ENCODE data around the gene SYNJ2.

Gene SYNJ2

GRCh38 chr6:158086504-158087223, 105.0 kb downstream of the SYNJ2 start:
- no peak for DNase-seq

- DNase-seq: no peak
Observed at GRCh38 chr6:158087224-158087867, 105.7 kb downstream of the SYNJ2 start.

- DNase-seq: no peak
Observed at GRCh38 chr6:158092806-158093205, 111.1 kb downstream of the SYNJ2 start.

GRCh38 chr6:158095031-158095430, 113.4 kb downstream of the SYNJ2 start:
- no peak for DNase-seq

- DNase-seq: no peak
Observed at GRCh38 chr6:158095671-158096070, 114.0 kb downstream of the SYNJ2 start.

- no peak for DNase-seq
Observed at GRCh38 chr6:158103228-158103627, 121.6 kb downstream of the SYNJ2 start.

GRCh38 chr6:158104696-158105095, 123.0 kb downstream of the SYNJ2 start:
- DNase-seq: no peak

- no peak for DNase-seq
Observed at GRCh38 chr6:158109748-158110147, 128.1 kb downstream of the SYNJ2 start.

GRCh38 chr6:158110986-158111385, 129.3 kb downstream of the SYNJ2 start:
- no peak for DNase-seq

GRCh38 chr6:158111987-158112386, 130.3 kb downstream of the SYNJ2 start:
- no peak for DNase-seq

- DNase-seq: no peak
Observed at GRCh38 chr6:158113802-158114201, 132.1 kb downstream of the SYNJ2 start.

GRCh38 chr6:158115102-158115501, 133.4 kb downstream of the SYNJ2 start:
- no peak for DNase-seq

GRCh38 chr6:158115508-158115907, 133.8 kb downstream of the SYNJ2 start:
- DNase-seq: no peak

- no peak for DNase-seq
Observed at GRCh38 chr6:158118886-158119285, 137.2 kb downstream of the SYNJ2 start.

GRCh38 chr6:158121335-158121734, 139.7 kb downstream of the SYNJ2 start:
- no peak for DNase-seq

GRCh38 chr6:158122048-158122447, 140.4 kb downstream of the SYNJ2 start:
- no peak for DNase-seq

- no peak for DNase-seq
Observed at GRCh38 chr6:158124288-158124687, 142.6 kb downstream of the SYNJ2 start.

GRCh38 chr6:158125271-158125670, 143.6 kb downstream of the SYNJ2 start:
- no peak for DNase-seq

- peak; percentile 19 for DNase-seq
Observed at GRCh38 chr6:158131926-158132325, 150.3 kb downstream of the SYNJ2 start.

- DNase-seq: no peak
Observed at GRCh38 chr6:158142789-158143188, 161.1 kb downstream of the SYNJ2 start.

- DNase-seq: peak; percentile 9
Observed at GRCh38 chr6:158143700-158144099, 162.0 kb downstream of the SYNJ2 start.

Data from activated CD4-positive, alpha-beta T cell treated with anti-CD3 and anti-CD28 coated beads for 48 hours (primary cell).